GM23338 (cell line): ENCODE data around the gene FXR1. TPM values are rescaled to one million over a fixed set of nuclear protein-coding genes. Genes with fewer than 3 reads are reported as not detected.

Source experiments
- ATAC-seq: fragments of 200-7000 bp; cut with Tn5 transposase; 3 replicates; pipeline ENCODE4 v1.9.1; 2020
- DNase-seq: peaks from one replicate; pipeline ENCODE4 v3.0.0-alpha.2; 2015; ENCODE audit warnings: low spot score
- H2AFZ ChIP-seq: fragments of 200-600 bp; sonication (generic); 2 replicates; pipeline ENCODE4 v1.8.0; 2016; ENCODE audit warnings: antibody characterized with exemption, mild to moderate bottlenecking, moderate library complexity
- H3F3A ChIP-seq: fragments of 200-600 bp; sonication (generic); replicated peaks from 2 replicates; pipeline ENCODE4 v1.8.0; 2017; ENCODE audit warnings: antibody characterized with exemption, mixed run types, low read depth
- H3K27ac ChIP-seq: fragments of 200-600 bp; sonication (generic); 2 replicates; pipeline ENCODE4 v1.6.1; 2016; ENCODE audit warnings: low read depth
- H3K27me3 ChIP-seq: fragments of 200-600 bp; sonication (generic); 2 replicates; pipeline ENCODE4 v1.8.0; 2016; ENCODE audit warnings: mild to moderate bottlenecking, mixed run types, moderate library complexity; ENCODE audit not compliant: insufficient read depth
- H3K36me3 ChIP-seq: fragments of 200-600 bp; sonication (generic); 2 replicates; pipeline ENCODE4 v1.8.0; 2016; ENCODE audit warnings: mild to moderate bottlenecking; ENCODE audit not compliant: insufficient read depth
- H3K4me1 ChIP-seq: fragments of 200-600 bp; sonication (generic); 2 replicates; pipeline ENCODE4 v1.8.0; 2016; ENCODE audit warnings: mild to moderate bottlenecking, moderate library complexity; ENCODE audit not compliant: insufficient read depth
- H3K4me2 ChIP-seq: fragments of 200-600 bp; sonication (generic); 2 replicates; pipeline ENCODE4 v1.7.1; 2017; ENCODE audit warnings: mixed run types
- H3K4me3 ChIP-seq: fragments of 200-600 bp; sonication (generic); 2 replicates; pipeline ENCODE4 v1.6.1; 2016; ENCODE audit warnings: mixed run types
- H3K79me2 ChIP-seq: fragments of 200-600 bp; sonication (generic); replicated peaks from 2 replicates; pipeline ENCODE4 v1.8.0; 2017; ENCODE audit warnings: mild to moderate bottlenecking; ENCODE audit not compliant: insufficient read depth
- H3K9me2 ChIP-seq: fragments of 200-600 bp; sonication (generic); 2 replicates; pipeline ENCODE4 v1.8.0; 2017; ENCODE audit not compliant: insufficient read depth
- H4K20me1 ChIP-seq: fragments of 200-600 bp; sonication (generic); replicated peaks from 2 replicates; pipeline ENCODE4 v1.8.0; 2017; ENCODE audit warnings: mild to moderate bottlenecking; ENCODE audit not compliant: insufficient read depth
- H3K27ac Mint-ChIP-seq: 2 replicates; pipeline ENCODE4 v1.8.0; 2020; ENCODE audit warnings: inconsistent platforms, mild to moderate bottlenecking, moderate library complexity, mixed read lengths
- H3K27me3 Mint-ChIP-seq: 3 replicates; pipeline ENCODE4 v1.8.0; 2022; ENCODE audit warnings: low read depth, mild to moderate bottlenecking, moderate library complexity, mixed read lengths, inconsistent platforms; ENCODE audit not compliant: insufficient read depth, poor library complexity
- H3K36me3 Mint-ChIP-seq: 3 replicates; pipeline ENCODE4 v1.8.0; 2021; ENCODE audit warnings: low read depth, mild to moderate bottlenecking, inconsistent platforms, moderate library complexity, mixed read lengths
- H3K4me1 Mint-ChIP-seq: 3 replicates; pipeline ENCODE4 v1.8.0; 2020; ENCODE audit warnings: mild to moderate bottlenecking, inconsistent platforms, mixed read lengths
- H3K4me3 Mint-ChIP-seq: 3 replicates; pipeline ENCODE4 v1.8.0; 2021; ENCODE audit warnings: moderate library complexity, mild to moderate bottlenecking, inconsistent platforms, mixed read lengths
- H3K9me3 Mint-ChIP-seq: 3 replicates; pipeline ENCODE4 v1.8.0; 2020; ENCODE audit warnings: moderate library complexity, mild to moderate bottlenecking, inconsistent platforms, mixed read lengths
- CREB1 ChIP-seq: fragments of 250-450 bp; sonication (Bioruptor Pico); IDR thresholded peaks from 2 replicates; pipeline ENCODE4 v1.5.0; 2020; ENCODE audit warnings: low read depth, mild to moderate bottlenecking, moderate library complexity
- CTCF ChIP-seq, 2 experiments: fragments of 200-600 bp in 1 of 2; sonication (generic) in 1 of 2; conservative IDR thresholded peaks; 2 replicates each; pipeline versions ENCODE4 v1.5.1 to v1.6.1; 2016 to 2017; ENCODE audit warnings: antibody characterized with exemption in 2 of 2, low read depth in 2 of 2, mild to moderate bottlenecking in 2 of 2, moderate library complexity in 1 of 2
- EZH2 ChIP-seq: fragments of 200-600 bp; sonication (generic); IDR thresholded peaks from one replicate; pipeline ENCODE4 v1.8.0; 2017; ENCODE audit warnings: antibody characterized with exemption, mild to moderate bottlenecking, low read depth; ENCODE audit not compliant: unreplicated experiment
- EZH2phosphoT487 ChIP-seq: fragments of 200-600 bp; sonication (generic); IDR thresholded peaks from one replicate; pipeline ENCODE4 v1.8.1; 2018; ENCODE audit warnings: antibody characterized with exemption; ENCODE audit not compliant: unreplicated experiment
- JUNB ChIP-seq: IDR thresholded peaks from one replicate; pipeline ENCODE4 v1.6.1; 2016; ENCODE audit warnings: antibody characterized with exemption; ENCODE audit not compliant: unreplicated experiment
- NANOG ChIP-seq: IDR thresholded peaks from 2 replicates; pipeline ENCODE4 v1.6.1; 2016; ENCODE audit warnings: antibody characterized with exemption, borderline replicate concordance
- POLR2AphosphoS5 ChIP-seq: IDR thresholded peaks from 2 replicates; pipeline ENCODE4 v1.6.1; 2016; ENCODE audit warnings: antibody characterized with exemption, low read depth
- REST ChIP-seq: IDR thresholded peaks from one replicate; pipeline ENCODE4 v1.6.1; 2018; ENCODE audit warnings: antibody characterized with exemption; ENCODE audit not compliant: unreplicated experiment
- STAT1 ChIP-seq: IDR thresholded peaks from one replicate; pipeline ENCODE4 v1.6.1; 2016; ENCODE audit warnings: antibody characterized with exemption; ENCODE audit not compliant: unreplicated experiment
- ZNF114 ChIP-seq: fragments of 250-450 bp; sonication (Bioruptor Pico); IDR thresholded peaks from 2 replicates; pipeline ENCODE4 v1.5.0; 2020; ENCODE audit warnings: mild to moderate bottlenecking, moderate library complexity
- ZNF331 ChIP-seq: fragments of 250-450 bp; sonication (Bioruptor Pico); IDR thresholded peaks from 2 replicates; pipeline ENCODE4 v1.5.0; 2020; ENCODE audit warnings: low read depth, mild to moderate bottlenecking, moderate library complexity
- polyA plus RNA-seq: library from polyadenylated mRNA; unstranded; fragments of >200 nt; fragmentation: Nextera tagmentation; extraction: Ambion mirVana; gene quantifications from 2 replicates; pipeline ENCODE4 v1.2.1, GENCODE V29; 2016
- total RNA-seq: library from RNA; depleted of rRNA; stranded (reverse); fragments of >200 nt; shearing (Covaris generic); gene quantifications from 2 replicates; pipeline ENCODE4 v1.2.3, GENCODE V29; 2014
- TF ChIP-seq, protein P1 (sequence below): fragments of 250-450 bp; sonication (Bioruptor Pico); IDR thresholded peaks from 2 replicates; pipeline ENCODE4 v1.5.0; 2020; ENCODE audit warnings: mild to moderate bottlenecking, moderate library complexity
- TF ChIP-seq, protein P2 (sequence below): IDR thresholded peaks from 2 replicates; pipeline ENCODE4 v1.6.1; 2016; ENCODE audit warnings: antibody characterized with exemption

Gene FXR1
- total and polyA plus RNA-seq, 2 experiments from 2014 or later: 136 to 228 TPM

DNA sequence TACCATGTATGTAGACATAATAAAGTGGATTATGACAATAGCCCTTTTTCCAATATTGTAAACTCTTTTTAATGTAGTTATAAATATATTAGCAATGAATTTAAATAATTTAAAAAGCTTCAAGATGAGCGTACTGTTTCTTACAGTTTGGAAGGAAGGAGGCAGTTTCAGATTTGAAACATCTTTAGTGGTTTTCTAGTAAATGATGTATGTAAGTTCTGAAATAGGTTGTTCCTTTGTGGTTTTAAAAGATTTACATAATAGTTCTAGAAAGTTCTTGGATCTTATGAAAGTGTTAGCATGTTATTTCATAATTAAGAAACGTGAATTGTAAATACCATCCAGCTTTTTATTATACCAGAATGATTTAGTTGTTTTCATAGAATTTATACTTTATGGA is 61.1 kb downstream of the FXR1 start:
- peaks cover 5% of the 10 kb centered on the region for H4K20me1 ChIP-seq
- TF ChIP-seq, protein P1, sequence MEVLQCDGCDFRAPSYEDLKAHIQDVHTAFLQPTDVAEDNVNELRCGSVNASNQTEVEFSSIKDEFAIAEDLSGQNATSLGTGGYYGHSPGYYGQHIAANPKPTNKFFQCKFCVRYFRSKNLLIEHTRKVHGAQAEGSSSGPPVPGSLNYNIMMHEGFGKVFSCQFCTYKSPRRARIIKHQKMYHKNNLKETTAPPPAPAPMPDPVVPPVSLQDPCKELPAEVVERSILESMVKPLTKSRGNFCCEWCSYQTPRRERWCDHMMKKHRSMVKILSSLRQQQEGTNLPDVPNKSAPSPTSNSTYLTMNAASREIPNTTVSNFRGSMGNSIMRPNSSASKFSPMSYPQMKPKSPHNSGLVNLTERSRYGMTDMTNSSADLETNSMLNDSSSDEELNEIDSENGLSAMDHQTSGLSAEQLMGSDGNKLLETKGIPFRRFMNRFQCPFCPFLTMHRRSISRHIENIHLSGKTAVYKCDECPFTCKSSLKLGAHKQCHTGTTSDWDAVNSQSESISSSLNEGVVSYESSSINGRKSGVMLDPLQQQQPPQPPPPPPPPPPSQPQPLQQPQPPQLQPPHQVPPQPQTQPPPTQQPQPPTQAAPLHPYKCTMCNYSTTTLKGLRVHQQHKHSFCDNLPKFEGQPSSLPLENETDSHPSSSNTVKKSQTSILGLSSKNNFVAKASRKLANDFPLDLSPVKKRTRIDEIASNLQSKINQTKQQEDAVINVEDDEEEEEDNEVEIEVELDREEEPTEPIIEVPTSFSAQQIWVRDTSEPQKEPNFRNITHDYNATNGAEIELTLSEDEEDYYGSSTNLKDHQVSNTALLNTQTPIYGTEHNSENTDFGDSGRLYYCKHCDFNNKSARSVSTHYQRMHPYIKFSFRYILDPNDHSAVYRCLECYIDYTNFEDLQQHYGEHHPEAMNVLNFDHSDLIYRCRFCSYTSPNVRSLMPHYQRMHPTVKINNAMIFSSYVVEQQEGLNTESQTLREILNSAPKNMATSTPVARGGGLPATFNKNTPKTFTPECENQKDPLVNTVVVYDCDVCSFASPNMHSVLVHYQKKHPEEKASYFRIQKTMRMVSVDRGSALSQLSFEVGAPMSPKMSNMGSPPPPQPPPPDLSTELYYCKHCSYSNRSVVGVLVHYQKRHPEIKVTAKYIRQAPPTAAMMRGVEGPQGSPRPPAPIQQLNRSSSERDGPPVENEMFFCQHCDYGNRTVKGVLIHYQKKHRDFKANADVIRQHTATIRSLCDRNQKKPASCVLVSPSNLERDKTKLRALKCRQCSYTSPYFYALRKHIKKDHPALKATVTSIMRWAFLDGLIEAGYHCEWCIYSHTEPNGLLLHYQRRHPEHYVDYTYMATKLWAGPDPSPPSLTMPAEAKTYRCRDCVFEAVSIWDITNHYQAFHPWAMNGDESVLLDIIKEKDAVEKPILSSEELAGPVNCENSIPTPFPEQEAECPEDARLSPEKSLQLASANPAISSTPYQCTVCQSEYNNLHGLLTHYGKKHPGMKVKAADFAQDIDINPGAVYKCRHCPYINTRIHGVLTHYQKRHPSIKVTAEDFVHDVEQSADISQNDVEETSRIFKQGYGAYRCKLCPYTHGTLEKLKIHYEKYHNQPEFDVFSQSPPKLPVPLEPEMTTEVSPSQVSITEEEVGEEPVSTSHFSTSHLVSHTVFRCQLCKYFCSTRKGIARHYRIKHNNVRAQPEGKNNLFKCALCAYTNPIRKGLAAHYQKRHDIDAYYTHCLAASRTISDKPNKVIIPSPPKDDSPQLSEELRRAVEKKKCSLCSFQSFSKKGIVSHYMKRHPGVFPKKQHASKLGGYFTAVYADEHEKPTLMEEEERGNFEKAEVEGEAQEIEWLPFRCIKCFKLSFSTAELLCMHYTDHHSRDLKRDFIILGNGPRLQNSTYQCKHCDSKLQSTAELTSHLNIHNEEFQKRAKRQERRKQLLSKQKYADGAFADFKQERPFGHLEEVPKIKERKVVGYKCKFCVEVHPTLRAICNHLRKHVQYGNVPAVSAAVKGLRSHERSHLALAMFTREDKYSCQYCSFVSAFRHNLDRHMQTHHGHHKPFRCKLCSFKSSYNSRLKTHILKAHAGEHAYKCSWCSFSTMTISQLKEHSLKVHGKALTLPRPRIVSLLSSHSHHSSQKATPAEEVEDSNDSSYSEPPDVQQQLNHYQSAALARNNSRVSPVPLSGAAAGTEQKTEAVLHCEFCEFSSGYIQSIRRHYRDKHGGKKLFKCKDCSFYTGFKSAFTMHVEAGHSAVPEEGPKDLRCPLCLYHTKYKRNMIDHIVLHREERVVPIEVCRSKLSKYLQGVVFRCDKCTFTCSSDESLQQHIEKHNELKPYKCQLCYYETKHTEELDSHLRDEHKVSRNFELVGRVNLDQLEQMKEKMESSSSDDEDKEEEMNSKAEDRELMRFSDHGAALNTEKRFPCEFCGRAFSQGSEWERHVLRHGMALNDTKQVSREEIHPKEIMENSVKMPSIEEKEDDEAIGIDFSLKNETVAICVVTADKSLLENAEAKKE (CRISPR knock-in tag): no peak
- TF ChIP-seq JUNB (no peak), ZNF331 (CRISPR knock-in tag) (no peak), ZNF114 (no peak), STAT1 (no peak), CTCF (conservative IDR thresholded peaks at IDR 0.05; ENCODE audit: low read depth in 2 of 2) (no peak), EZH2 (no peak), POLR2AphosphoS5 (no peak), REST (no peak), EZH2phosphoT487 (no peak), CREB1 (CRISPR knock-in tag) (no peak), NANOG (no peak)
- TF ChIP-seq, protein P2, sequence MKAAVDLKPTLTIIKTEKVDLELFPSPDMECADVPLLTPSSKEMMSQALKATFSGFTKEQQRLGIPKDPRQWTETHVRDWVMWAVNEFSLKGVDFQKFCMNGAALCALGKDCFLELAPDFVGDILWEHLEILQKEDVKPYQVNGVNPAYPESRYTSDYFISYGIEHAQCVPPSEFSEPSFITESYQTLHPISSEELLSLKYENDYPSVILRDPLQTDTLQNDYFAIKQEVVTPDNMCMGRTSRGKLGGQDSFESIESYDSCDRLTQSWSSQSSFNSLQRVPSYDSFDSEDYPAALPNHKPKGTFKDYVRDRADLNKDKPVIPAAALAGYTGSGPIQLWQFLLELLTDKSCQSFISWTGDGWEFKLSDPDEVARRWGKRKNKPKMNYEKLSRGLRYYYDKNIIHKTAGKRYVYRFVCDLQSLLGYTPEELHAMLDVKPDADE: no peak
- no peak overlapping the region for H3K27ac ChIP-seq
- no peaks in the 10 kb centered on the region for H3K4me1 Mint-ChIP-seq
- no peak overlapping the region for H2AFZ ChIP-seq
- H3K27me3 Mint-ChIP-seq: no peaks in the 10 kb centered on the region
- no peak overlapping the region for H3K27ac Mint-ChIP-seq
- peaks cover 47% of the 10 kb centered on the region for H3K36me3 ChIP-seq
- H3K9me2 ChIP-seq: no peaks in the 10 kb centered on the region
- H3F3A ChIP-seq: no peaks in the 10 kb centered on the region
- H3K27me3 ChIP-seq: no peaks in the 10 kb centered on the region
- peaks cover 59% of the 10 kb centered on the region for H3K36me3 Mint-ChIP-seq
- no peak overlapping the region for H3K4me3 Mint-ChIP-seq
- no peak overlapping the region for H3K4me3 ChIP-seq
- H3K4me1 ChIP-seq: no peaks in the 10 kb centered on the region
- H3K9me3 Mint-ChIP-seq: no peaks in the 10 kb centered on the region
- no peaks in the 10 kb centered on the region; the same call in none of the 2 replicates for H3K79me2 ChIP-seq
- no peak for ATAC-seq
- DNase-seq: no peak
- H3K4me2 ChIP-seq: no peak overlapping the region
